ENCODE results near the gene INF2.
"Not testable (repeated sequence)": the region's sequence is repeated elsewhere in the genome, so short reads cannot be mapped to it uniquely, and the experiment has no call there.

The INF2 gene

GRCh38 chr14:104660597-104660996, 28.8 kb upstream of the INF2 start:
- H4K91ac ChIP-seq (ENCODE audit: low read length) = peak overlapping the region; percentile 22
- no peak overlapping the region for H3K18ac ChIP-seq (ENCODE audit: low read depth in 1 of 2, low read length in 2 of 2)
- peaks cover 7% of the 10 kb centered on the region for H3K9me3 ChIP-seq (ENCODE audit: control insufficient read depth, low read length)
- no peak overlapping the region for H3K27ac ChIP-seq (ENCODE audit: low read length, poor library complexity, severe bottlenecking)
- no peak overlapping the region for H4K8ac ChIP-seq (ENCODE audit: low read length)
- no peak overlapping the region for H3K14ac ChIP-seq (ENCODE audit: low read length in 2 of 2)
- no peak overlapping the region for H3K4ac ChIP-seq (ENCODE audit: low read depth in 1 of 2, low read length in 2 of 2)
- H3K4me3 ChIP-seq (ENCODE audit: insufficient read depth in 1 of 2, low read depth in 1 of 2, low read length in 2 of 2) = no peak overlapping the region
- no peak for DNase-seq
- H3K27me3 ChIP-seq (ENCODE audit: control insufficient read depth in 1 of 2, insufficient read depth in 1 of 2, low read length in 2 of 2) = peaks cover 8 to 69% of the 10 kb centered on the region in 2 experiments
- H3K4me1 ChIP-seq (ENCODE audit: control insufficient read depth, insufficient read depth, low read depth, low read length) = peaks cover 13% of the 10 kb centered on the region
- no peak overlapping the region for H3K4me2 ChIP-seq (ENCODE audit: low read length, poor library complexity, severe bottlenecking)
- no peak overlapping the region for H3K23ac ChIP-seq (ENCODE audit: low read length in 2 of 2)
- 82% methylated on average over 11 of the region's 13 CpGs for WGBS
- no peaks in the 10 kb centered on the region for H3K36me3 ChIP-seq (ENCODE audit: control insufficient read depth in 1 of 2, insufficient read depth in 2 of 2, low read depth in 1 of 2, low read length in 2 of 2)
- no peak overlapping the region for H2BK120ac ChIP-seq (ENCODE audit: low read depth, low read length)
- H2AFZ ChIP-seq (ENCODE audit: low read depth, low read length) = no peak overlapping the region
- H3K79me1 ChIP-seq (replicated peaks; ENCODE audit: low read length, poor library complexity, severe bottlenecking) = no peaks in the 10 kb centered on the region
- no peak overlapping the region for H2BK12ac ChIP-seq (ENCODE audit: low read length in 2 of 2)
- no peak overlapping the region for H2BK15ac ChIP-seq (ENCODE audit: low read depth, poor library complexity, severe bottlenecking)
- no peak overlapping the region for H2BK5ac ChIP-seq (ENCODE audit: low read depth, low read length, poor library complexity, severe bottlenecking)
- H3K9ac ChIP-seq (ENCODE audit: low read length) = no peak overlapping the region
- no peak overlapping the region for H2AK5ac ChIP-seq (ENCODE audit: low read length, severe bottlenecking)

- H3K79me1 ChIP-seq (replicated peaks; ENCODE audit: low read length, poor library complexity, severe bottlenecking) = no peaks in the 10 kb centered on the region
- H3K27ac ChIP-seq (ENCODE audit: low read length, poor library complexity, severe bottlenecking) = no peak overlapping the region
- no peak overlapping the region for H4K8ac ChIP-seq (ENCODE audit: low read length)
- no peak overlapping the region for H3K18ac ChIP-seq (ENCODE audit: low read depth in 1 of 2, low read length in 2 of 2)
- H2AFZ ChIP-seq (ENCODE audit: low read depth, low read length) = no peak overlapping the region
- H3K36me3 ChIP-seq (ENCODE audit: control insufficient read depth in 1 of 2, insufficient read depth in 2 of 2, low read depth in 1 of 2, low read length in 2 of 2) = no peaks in the 10 kb centered on the region
- H3K23ac ChIP-seq (ENCODE audit: low read length in 2 of 2) = no peak overlapping the region
- WGBS = 80% methylated on average over 2 of the region's 2 CpGs
- no peak overlapping the region for H2BK15ac ChIP-seq (ENCODE audit: low read depth, poor library complexity, severe bottlenecking)
- no peak overlapping the region for H2BK12ac ChIP-seq (ENCODE audit: low read length in 2 of 2)
- no peak overlapping the region for H2AK5ac ChIP-seq (ENCODE audit: low read length, severe bottlenecking)
- peaks cover 8 to 64% of the 10 kb centered on the region in 2 experiments for H3K27me3 ChIP-seq (ENCODE audit: control insufficient read depth in 1 of 2, insufficient read depth in 1 of 2, low read length in 2 of 2)
- H3K4me3 ChIP-seq (ENCODE audit: insufficient read depth in 1 of 2, low read depth in 1 of 2, low read length in 2 of 2) = no peak overlapping the region
- no peak overlapping the region for H4K91ac ChIP-seq (ENCODE audit: low read length)
- peaks cover 17% of the 10 kb centered on the region for H3K4me1 ChIP-seq (ENCODE audit: control insufficient read depth, insufficient read depth, low read depth, low read length)
- no peak overlapping the region for H2BK120ac ChIP-seq (ENCODE audit: low read depth, low read length)
- no peak overlapping the region for H3K4me2 ChIP-seq (ENCODE audit: low read length, poor library complexity, severe bottlenecking)
- DNase-seq = no peak
- H3K4ac ChIP-seq (ENCODE audit: low read depth in 1 of 2, low read length in 2 of 2) = no peak overlapping the region
- peaks cover 7% of the 10 kb centered on the region for H3K9me3 ChIP-seq (ENCODE audit: control insufficient read depth, low read length)
- H2BK5ac ChIP-seq (ENCODE audit: low read depth, low read length, poor library complexity, severe bottlenecking) = no peak overlapping the region
- H3K9ac ChIP-seq (ENCODE audit: low read length) = no peak overlapping the region
- no peak overlapping the region for H3K14ac ChIP-seq (ENCODE audit: low read length in 2 of 2)
Observed at GRCh38 chr14:104661086-104661485, 28.3 kb upstream of the INF2 start.

- not testable (repeated sequence) for H2AFZ ChIP-seq (ENCODE audit: low read depth, low read length); H3K14ac ChIP-seq (ENCODE audit: low read length in 2 of 2); H4K91ac ChIP-seq (ENCODE audit: low read length); H3K4me3 ChIP-seq (ENCODE audit: insufficient read depth in 1 of 2, low read depth in 1 of 2, low read length in 2 of 2); H2BK12ac ChIP-seq (ENCODE audit: low read length in 2 of 2); DNase-seq; H4K8ac ChIP-seq (ENCODE audit: low read length); H3K36me3 ChIP-seq (ENCODE audit: control insufficient read depth in 1 of 2, insufficient read depth in 2 of 2, low read depth in 1 of 2, low read length in 2 of 2); H3K9me3 ChIP-seq (ENCODE audit: control insufficient read depth, low read length); H2BK15ac ChIP-seq (ENCODE audit: low read depth, poor library complexity, severe bottlenecking); H3K79me1 ChIP-seq (replicated peaks; ENCODE audit: low read length, poor library complexity, severe bottlenecking); H3K27ac ChIP-seq (ENCODE audit: low read length, poor library complexity, severe bottlenecking); H2BK120ac ChIP-seq (ENCODE audit: low read depth, low read length); H3K4me2 ChIP-seq (ENCODE audit: low read length, poor library complexity, severe bottlenecking); H2BK5ac ChIP-seq (ENCODE audit: low read depth, low read length, poor library complexity, severe bottlenecking); H3K18ac ChIP-seq (ENCODE audit: low read depth in 1 of 2, low read length in 2 of 2); H3K23ac ChIP-seq (ENCODE audit: low read length in 2 of 2); H3K9ac ChIP-seq (ENCODE audit: low read length); H2AK5ac ChIP-seq (ENCODE audit: low read length, severe bottlenecking); H3K4ac ChIP-seq (ENCODE audit: low read depth in 1 of 2, low read length in 2 of 2)
- peaks cover 22% of the 10 kb centered on the region for H3K4me1 ChIP-seq (ENCODE audit: control insufficient read depth, insufficient read depth, low read depth, low read length)
- WGBS = 91% methylated on average over 10 of the region's 18 CpGs
- H3K27me3 ChIP-seq (ENCODE audit: control insufficient read depth in 1 of 2, insufficient read depth in 1 of 2, low read length in 2 of 2) = peaks cover 8 to 58% of the 10 kb centered on the region in 2 experiments
Observed at GRCh38 chr14:104661528-104662157, 27.8 kb upstream of the INF2 start.

GRCh38 chr14:104662472-104662871, 26.9 kb upstream of the INF2 start:
- peaks cover 8 to 50% of the 10 kb centered on the region in 2 experiments for H3K27me3 ChIP-seq (ENCODE audit: control insufficient read depth in 1 of 2, insufficient read depth in 1 of 2, low read length in 2 of 2)
- 95% methylated on average over 18 of the region's 18 CpGs for WGBS
- not testable (repeated sequence) for H3K4ac ChIP-seq (ENCODE audit: low read depth in 1 of 2, low read length in 2 of 2); H3K9me3 ChIP-seq (ENCODE audit: control insufficient read depth, low read length); H2AK5ac ChIP-seq (ENCODE audit: low read length, severe bottlenecking); H3K9ac ChIP-seq (ENCODE audit: low read length); H2BK15ac ChIP-seq (ENCODE audit: low read depth, poor library complexity, severe bottlenecking); H3K79me1 ChIP-seq (replicated peaks; ENCODE audit: low read length, poor library complexity, severe bottlenecking); H3K4me2 ChIP-seq (ENCODE audit: low read length, poor library complexity, severe bottlenecking); H3K36me3 ChIP-seq (ENCODE audit: control insufficient read depth in 1 of 2, insufficient read depth in 2 of 2, low read depth in 1 of 2, low read length in 2 of 2); H3K4me3 ChIP-seq (ENCODE audit: insufficient read depth in 1 of 2, low read depth in 1 of 2, low read length in 2 of 2); H2BK12ac ChIP-seq (ENCODE audit: low read length in 2 of 2); H2AFZ ChIP-seq (ENCODE audit: low read depth, low read length); H4K91ac ChIP-seq (ENCODE audit: low read length); DNase-seq; H4K8ac ChIP-seq (ENCODE audit: low read length); H3K18ac ChIP-seq (ENCODE audit: low read depth in 1 of 2, low read length in 2 of 2); H3K27ac ChIP-seq (ENCODE audit: low read length, poor library complexity, severe bottlenecking); H3K23ac ChIP-seq (ENCODE audit: low read length in 2 of 2); H3K14ac ChIP-seq (ENCODE audit: low read length in 2 of 2); H2BK5ac ChIP-seq (ENCODE audit: low read depth, low read length, poor library complexity, severe bottlenecking); H2BK120ac ChIP-seq (ENCODE audit: low read depth, low read length)
- peaks cover 24% of the 10 kb centered on the region for H3K4me1 ChIP-seq (ENCODE audit: control insufficient read depth, insufficient read depth, low read depth, low read length)

Data from mesenchymal stem cell (in vitro differentiated cells and primary cell).